PC-9 (cell line): ENCODE results near the gene TREML4. TPM values are rescaled to one million over a fixed set of nuclear protein-coding genes. Genes with fewer than 3 reads are reported as not detected.

Experiments
- Bru-seq: library from RNA; stranded (reverse); fragments of 400-500 nt; gene quantifications from one replicate; lab custom pipeline; 2021; lab: Mats Ljungman, UMichigan
- BruChase-seq, 2 experiments: library from RNA; stranded (reverse); fragments of 400-500 nt; gene quantifications; one replicate each; lab custom pipeline; 2021; lab: Mats Ljungman, UMichigan
- BruUV-seq: library from RNA; stranded (reverse); fragments of 400-500 nt; replicated peaks from 2 replicates; lab custom pipeline; 2021; lab: Mats Ljungman, UMichigan
- CTCF ChIA-PET: fragments of 300-600 bp; sonication (Branson Sonifier 250); formaldehyde crosslinking; loops from one replicate; lab custom pipeline; 2022; ENCODE audit warnings: antibody characterized with exemption; lab: Charles Lee
- POLR2A ChIA-PET: fragments of 300-600 bp; sonication (Branson Sonifier 250); formaldehyde crosslinking; loops from one replicate; lab custom pipeline; 2022; ENCODE audit warnings: antibody characterized with exemption; ENCODE audit not compliant: unreplicated experiment; lab: Charles Lee
- DNase-seq, 2 experiments: peaks; one replicate each; pipeline versions ENCODE4 v3.0.0 to v3.0.0-alpha.2; 2015 to 2022; ENCODE audit warnings: mixed read lengths in 1 of 2
- H2AFZ ChIP-seq: fragments of 200-600 bp; sonication (generic); 2 replicates; pipeline ENCODE4 v1.8.1; 2017; ENCODE audit warnings: antibody characterized with exemption
- H3F3A ChIP-seq: fragments of 200-600 bp; sonication (generic); 2 replicates; pipeline ENCODE4 v1.8.1; 2017; ENCODE audit warnings: antibody characterized with exemption, mild to moderate bottlenecking, low read depth; ENCODE audit not compliant: insufficient read depth
- H3K27ac ChIP-seq: fragments of 200-600 bp; sonication (generic); 2 replicates; pipeline ENCODE4 v1.6.1; 2016; ENCODE audit warnings: mixed run types
- H3K27me3 ChIP-seq: fragments of 200-600 bp; sonication (generic); 2 replicates; pipeline ENCODE4 v1.6.1; 2016; ENCODE audit warnings: low read depth, mixed run types; ENCODE audit not compliant: insufficient read depth
- H3K36me3 ChIP-seq: fragments of 200-600 bp; sonication (generic); 2 replicates; pipeline ENCODE4 v1.6.1; 2016; ENCODE audit warnings: low read depth, mixed run types
- H3K4me1 ChIP-seq: fragments of 200-600 bp; sonication (generic); replicated peaks from 2 replicates; pipeline ENCODE4 v1.6.1; 2016; ENCODE audit warnings: mixed run types; ENCODE audit not compliant: insufficient read depth
- H3K4me2 ChIP-seq: fragments of 200-600 bp; sonication (generic); 2 replicates; pipeline ENCODE4 v1.6.1; 2017; ENCODE audit warnings: mixed run types
- H3K4me3 ChIP-seq: fragments of 200-600 bp; sonication (generic); 2 replicates; pipeline ENCODE4 v1.6.1; 2016; ENCODE audit warnings: mixed run types
- H3K79me2 ChIP-seq: fragments of 200-600 bp; sonication (generic); 2 replicates; pipeline ENCODE4 v1.6.1; 2017; ENCODE audit warnings: low read depth, mixed run types
- H3K9me2 ChIP-seq: fragments of 200-600 bp; sonication (generic); 2 replicates; pipeline ENCODE4 v1.8.1; 2017; ENCODE audit warnings: mild to moderate bottlenecking; ENCODE audit not compliant: insufficient read depth
- H3K9me3 ChIP-seq: fragments of 200-600 bp; sonication (generic); 2 replicates; pipeline ENCODE4 v1.8.1; 2016; ENCODE audit warnings: low read depth; ENCODE audit not compliant: insufficient read depth
- H4K20me1 ChIP-seq: fragments of 200-600 bp; sonication (generic); 2 replicates; pipeline ENCODE4 v1.8.1; 2017; ENCODE audit not compliant: insufficient read depth
- EZH2 ChIP-seq: fragments of 200-600 bp; sonication (generic); IDR thresholded peaks from 2 replicates; pipeline ENCODE4 v1.8.0; 2017; ENCODE audit warnings: antibody characterized with exemption, low read depth
- intact Hi-C: fragments of 100-400 bp; cut with micrococcal nuclease; formaldehyde crosslinking; loops from one replicate; pipeline ENCODE4 v1.10.0; 2022; ENCODE audit not compliant: unreplicated experiment
- long read RNA-seq: library from polyadenylated mRNA; stranded (forward); transcript quantifications from one replicate; pipeline ENCODE4 v2.0.0, GENCODE V29; 2022
- total RNA-seq: library from RNA; stranded (reverse); gene quantifications from 2 replicates; pipeline ENCODE4 v1.2.3, GENCODE V29; 2021
- TF ChIP-seq, protein P1 (sequence below): fragments of 200-600 bp; sonication (generic); conservative IDR thresholded peaks from 2 replicates; pipeline ENCODE4 v1.6.1; 2017; ENCODE audit warnings: mixed run types, antibody characterized with exemption, mild to moderate bottlenecking, moderate library complexity

Gene TREML4, protein sequence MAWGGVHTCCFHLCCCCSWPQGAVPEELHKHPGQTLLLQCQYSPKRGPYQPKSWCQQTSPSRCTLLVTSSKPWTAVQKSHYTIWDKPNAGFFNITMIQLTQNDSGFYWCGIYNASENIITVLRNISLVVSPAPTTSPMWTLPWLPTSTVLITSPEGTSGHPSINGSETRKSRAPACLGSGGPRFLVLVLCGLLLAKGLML
- total RNA-seq (not detected in 2 replicates), Bru-seq, nascent RNA (not detected), BruChase-seq, experiment 1, labeled RNA remaining after a 2-hour chase (percentile 6 among the genes with signal in this experiment), BruChase-seq, experiment 2, labeled RNA remaining after a 6-hour chase (not detected)
- long read RNA-seq: 0 reads

GRCh38 chr6:41228096-41228495 lies at the start of gene TREML4:
TSS of gene TREML4 (plus strand) at chr6:41228349. CDS start at chr6:41228428, 79 bp downstream.
- Histone ChIP-seq H3K9me2 (no peaks in the 10 kb centered on the region), H3K4me3 (no peak within 1 kb of the TSS), H3K36me3 (no peaks in the 10 kb centered on the region), H3K9me3 (no peaks in the 10 kb centered on the region), H3K27me3 (peaks cover 9% of the 10 kb centered on the region; the same call in 1 of the 2 replicates), H4K20me1 (no peaks in the 10 kb centered on the region), H3K4me2 (no peak within 1 kb of the TSS), H3K79me2 (no peaks in the 10 kb centered on the region), H3F3A (no peaks in the 10 kb centered on the region), H3K4me1 (0 out of 2 replicates have a peak, but pooled peaks cover 3% of the 10 kb centered on the region), H3K27ac (no peak within 1 kb of the TSS), H2AFZ (no peak within 1 kb of the TSS)
- TF ChIP-seq EZH2: no peak
- TF ChIP-seq, protein P1, sequence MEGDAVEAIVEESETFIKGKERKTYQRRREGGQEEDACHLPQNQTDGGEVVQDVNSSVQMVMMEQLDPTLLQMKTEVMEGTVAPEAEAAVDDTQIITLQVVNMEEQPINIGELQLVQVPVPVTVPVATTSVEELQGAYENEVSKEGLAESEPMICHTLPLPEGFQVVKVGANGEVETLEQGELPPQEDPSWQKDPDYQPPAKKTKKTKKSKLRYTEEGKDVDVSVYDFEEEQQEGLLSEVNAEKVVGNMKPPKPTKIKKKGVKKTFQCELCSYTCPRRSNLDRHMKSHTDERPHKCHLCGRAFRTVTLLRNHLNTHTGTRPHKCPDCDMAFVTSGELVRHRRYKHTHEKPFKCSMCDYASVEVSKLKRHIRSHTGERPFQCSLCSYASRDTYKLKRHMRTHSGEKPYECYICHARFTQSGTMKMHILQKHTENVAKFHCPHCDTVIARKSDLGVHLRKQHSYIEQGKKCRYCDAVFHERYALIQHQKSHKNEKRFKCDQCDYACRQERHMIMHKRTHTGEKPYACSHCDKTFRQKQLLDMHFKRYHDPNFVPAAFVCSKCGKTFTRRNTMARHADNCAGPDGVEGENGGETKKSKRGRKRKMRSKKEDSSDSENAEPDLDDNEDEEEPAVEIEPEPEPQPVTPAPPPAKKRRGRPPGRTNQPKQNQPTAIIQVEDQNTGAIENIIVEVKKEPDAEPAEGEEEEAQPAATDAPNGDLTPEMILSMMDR: no peak
- BruUV-seq: no TSS peak
- no peak for DNase-seq
- CTCF ChIA-PET: no interaction called here
- intact Hi-C loops: no loop called here
- POLR2A ChIA-PET: no interaction called here

- Histone ChIP-seq H4K20me1 (no peaks in the 10 kb centered on the region), H3K36me3 (no peaks in the 10 kb centered on the region), H3K4me1 (no peaks in the 10 kb centered on the region), H3K9me2 (no peaks in the 10 kb centered on the region), H3K4me2 (no peak overlapping the region), H3K79me2 (no peaks in the 10 kb centered on the region), H2AFZ (no peak overlapping the region), H3K27ac (no peak overlapping the region), H3K27me3 (peaks cover 63% of the 10 kb centered on the region), H3F3A (no peaks in the 10 kb centered on the region), H3K9me3 (no peaks in the 10 kb centered on the region), H3K4me3 (no peak overlapping the region)
- BruUV-seq: no TSS peak
- CTCF ChIA-PET: no interaction called here
- POLR2A ChIA-PET: interaction anchor here (0.5 kb wide), 1 partner anchor 1538 kb away, joined by 4 read pairs; no protein-coding TSS in a partner anchor
- TF ChIP-seq, protein P1: no peak
- TF ChIP-seq EZH2: no peak
- DNase-seq: no peak
- intact Hi-C loops: no loop called here
Measured at GRCh38 chr6:41179163-41179562, 49.0 kb upstream of the TREML4 start.

DNA sequence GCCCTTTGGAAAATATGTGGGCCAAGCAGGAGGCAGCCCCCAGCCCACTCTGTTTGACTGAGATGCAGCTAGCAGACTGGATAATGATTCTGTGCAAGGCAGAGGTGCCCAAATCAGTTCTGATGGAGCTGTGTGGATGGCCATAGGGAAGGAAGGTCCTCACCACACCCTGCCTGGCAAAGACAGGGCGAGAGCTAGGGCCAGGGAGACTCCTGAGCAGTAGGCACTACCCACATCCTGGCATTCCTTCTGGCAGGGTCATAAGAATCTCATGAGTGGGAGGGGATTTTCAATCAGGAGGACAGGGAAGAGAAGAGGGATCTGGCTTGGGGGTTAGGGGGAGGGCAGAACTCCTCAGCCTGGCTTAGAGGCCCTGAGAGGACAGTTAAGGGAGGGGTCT lies 46.6 kb upstream of the TREML4 start:
- Histone ChIP-seq H3F3A (no peaks in the 10 kb centered on the region), H3K36me3 (no peaks in the 10 kb centered on the region), H3K79me2 (no peaks in the 10 kb centered on the region), H4K20me1 (no peaks in the 10 kb centered on the region), H3K27me3 (peaks cover 65% of the 10 kb centered on the region), H3K9me3 (no peaks in the 10 kb centered on the region), H3K27ac (no peak overlapping the region), H3K4me2 (no peak overlapping the region), H3K9me2 (no peaks in the 10 kb centered on the region), H2AFZ (no peak overlapping the region), H3K4me1 (no peaks in the 10 kb centered on the region), H3K4me3 (no peak overlapping the region)
- DNase-seq: no peak
- CTCF ChIA-PET: interaction anchor here (1.2 kb wide), 1 partner anchor 853 kb away, joined by 3 read pairs; no protein-coding TSS in a partner anchor
- POLR2A ChIA-PET: no interaction called here
- intact Hi-C loops: no loop called here
- no TSS peak for BruUV-seq
- TF ChIP-seq EZH2: no peak
- TF ChIP-seq, protein P1: no peak
